Esophagus squamous epithelium (tissue), 5 donors: ENCODE measurements around the gene SVIL. TPM values are rescaled to one million over a fixed set of nuclear protein-coding genes. Genes with fewer than 3 reads are reported as not detected.

Experiments
- DNase-seq: peaks from one replicate; lab custom pipeline; 2025; lab: John Stamatoyannopoulos, UW
- H3K27ac ChIP-seq, 4 donors: fragments of 200-600 bp; sonication (generic); one replicate each; pipeline ENCODE4 v1.5.1; 2016 to 2019; ENCODE audit warnings: mild to moderate bottlenecking in 1 of 4
- H3K27me3 ChIP-seq, 4 donors: fragments of 200-600 bp; sonication (generic); 1 replicate in 3 of 4; 2 replicates in 1 of 4; pipeline versions ENCODE4 v1.5.1 to v1.6.0; 2017 to 2021; ENCODE audit warnings: antibody characterized with exemption in 1 of 4
- H3K36me3 ChIP-seq, 3 donors: fragments of 200-600 bp; sonication (generic); one replicate each; pipeline ENCODE4 v1.5.1; 2016 to 2019
- H3K4me1 ChIP-seq, 3 donors: fragments of 200-600 bp; sonication (generic); one replicate each; pipeline ENCODE4 v1.5.1; 2017 to 2019
- H3K4me3 ChIP-seq, 4 donors: fragments of 200-600 bp; sonication (generic); 1 replicate in 3 of 4; 2 replicates in 1 of 4; pipeline ENCODE4 v1.5.1; 2016 to 2019; ENCODE audit warnings: mild to moderate bottlenecking in 2 of 4, moderate library complexity in 1 of 4
- H3K9me3 ChIP-seq, 3 donors: fragments of 200-600 bp; sonication (generic); one replicate each; pipeline ENCODE4 v1.5.1; 2016 to 2019
- POLR2A ChIP-seq, 4 donors: fragments of 450-650 bp; IDR thresholded peaks; one replicate each; pipeline ENCODE4 v1.6.1; 2017; ENCODE audit warnings: antibody characterized with exemption in 4 of 4, mild to moderate bottlenecking in 4 of 4, moderate library complexity in 3 of 4
- WGBS, 2 donors: methylation state at CpG; one replicate each; pipeline ENCODE4 v1.1.5; 2018; 5-methylcytosine and 5-hydroxymethylcytosine counted together
- intact Hi-C: fragments of 100-400 bp; cut with DNase I; formaldehyde crosslinking; loops from one replicate; pipeline ENCODE4 v1.15.0; 2022
- total RNA-seq, 4 donors: library from RNA; depleted of rRNA; stranded (reverse); fragments of >200 nt; gene quantifications; one replicate each; pipeline ENCODE4 v1.1.0, GENCODE V29; 2016
- TF ChIP-seq, protein P1 (sequence below), 6 experiments: fragments of 450-650 bp in 4 of 6; fragments of 200-600 bp in 2 of 6; sonication (generic) in 2 of 6; IDR thresholded peaks; one replicate each; pipeline ENCODE4 v1.5.1; 2016 to 2019; ENCODE audit warnings: antibody characterized with exemption in 6 of 6, mild to moderate bottlenecking in 4 of 6, moderate library complexity in 4 of 6
- donor health status: DM: yes; HTN: yes; CAD: no.

The SVIL gene
- total RNA-seq, 4 donors from 2014 or later = 71.1 to 227 (median 147) TPM

DNA sequence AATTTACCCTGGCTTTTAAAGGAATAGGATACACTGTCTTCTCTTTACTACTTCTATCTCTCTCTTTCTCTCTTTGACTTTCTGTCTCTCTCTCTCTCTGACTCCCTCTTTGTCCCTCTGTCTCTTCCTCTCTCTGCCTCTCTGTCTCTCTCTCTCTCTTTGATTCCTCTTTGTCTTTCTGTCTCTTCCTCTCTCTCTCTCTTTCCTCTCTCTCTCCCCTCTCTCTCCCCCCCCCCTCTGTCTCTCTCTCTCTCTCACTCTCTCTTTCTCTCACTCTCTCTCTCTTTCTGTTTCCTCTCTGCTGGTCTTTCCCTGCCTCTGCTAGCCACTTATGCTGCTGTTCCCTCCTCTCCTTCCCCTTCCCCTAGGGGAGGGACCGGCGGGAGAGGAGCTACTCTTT is 196.9 kb downstream of the SVIL start:
- no peak for DNase-seq
- intact Hi-C loops = no loop called here
- Histone ChIP-seq H3K4me3 (no peak overlapping the region), H3K36me3 (peaks cover 0 to 8% (median 0%) of the 10 kb centered on the region in 3 donors), H3K27me3 (no peaks in the 10 kb centered on the region), H3K27ac (no peak overlapping the region), H3K9me3 (peaks cover 0 to 28% (median 16%) of the 10 kb centered on the region in 3 donors), H3K4me1 (peaks cover 0 to 7% (median 0%) of the 10 kb centered on the region in 3 donors)
- no peak for TF ChIP-seq POLR2A (IDR thresholded peaks at IDR 0.05)
- TF ChIP-seq, protein P1, sequence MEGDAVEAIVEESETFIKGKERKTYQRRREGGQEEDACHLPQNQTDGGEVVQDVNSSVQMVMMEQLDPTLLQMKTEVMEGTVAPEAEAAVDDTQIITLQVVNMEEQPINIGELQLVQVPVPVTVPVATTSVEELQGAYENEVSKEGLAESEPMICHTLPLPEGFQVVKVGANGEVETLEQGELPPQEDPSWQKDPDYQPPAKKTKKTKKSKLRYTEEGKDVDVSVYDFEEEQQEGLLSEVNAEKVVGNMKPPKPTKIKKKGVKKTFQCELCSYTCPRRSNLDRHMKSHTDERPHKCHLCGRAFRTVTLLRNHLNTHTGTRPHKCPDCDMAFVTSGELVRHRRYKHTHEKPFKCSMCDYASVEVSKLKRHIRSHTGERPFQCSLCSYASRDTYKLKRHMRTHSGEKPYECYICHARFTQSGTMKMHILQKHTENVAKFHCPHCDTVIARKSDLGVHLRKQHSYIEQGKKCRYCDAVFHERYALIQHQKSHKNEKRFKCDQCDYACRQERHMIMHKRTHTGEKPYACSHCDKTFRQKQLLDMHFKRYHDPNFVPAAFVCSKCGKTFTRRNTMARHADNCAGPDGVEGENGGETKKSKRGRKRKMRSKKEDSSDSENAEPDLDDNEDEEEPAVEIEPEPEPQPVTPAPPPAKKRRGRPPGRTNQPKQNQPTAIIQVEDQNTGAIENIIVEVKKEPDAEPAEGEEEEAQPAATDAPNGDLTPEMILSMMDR (IDR thresholded peaks at IDR 0.05) = no peak
- WGBS, 2 donors = 76 to 100% methylated on average over 2 of the region's 2 CpGs

DNA sequence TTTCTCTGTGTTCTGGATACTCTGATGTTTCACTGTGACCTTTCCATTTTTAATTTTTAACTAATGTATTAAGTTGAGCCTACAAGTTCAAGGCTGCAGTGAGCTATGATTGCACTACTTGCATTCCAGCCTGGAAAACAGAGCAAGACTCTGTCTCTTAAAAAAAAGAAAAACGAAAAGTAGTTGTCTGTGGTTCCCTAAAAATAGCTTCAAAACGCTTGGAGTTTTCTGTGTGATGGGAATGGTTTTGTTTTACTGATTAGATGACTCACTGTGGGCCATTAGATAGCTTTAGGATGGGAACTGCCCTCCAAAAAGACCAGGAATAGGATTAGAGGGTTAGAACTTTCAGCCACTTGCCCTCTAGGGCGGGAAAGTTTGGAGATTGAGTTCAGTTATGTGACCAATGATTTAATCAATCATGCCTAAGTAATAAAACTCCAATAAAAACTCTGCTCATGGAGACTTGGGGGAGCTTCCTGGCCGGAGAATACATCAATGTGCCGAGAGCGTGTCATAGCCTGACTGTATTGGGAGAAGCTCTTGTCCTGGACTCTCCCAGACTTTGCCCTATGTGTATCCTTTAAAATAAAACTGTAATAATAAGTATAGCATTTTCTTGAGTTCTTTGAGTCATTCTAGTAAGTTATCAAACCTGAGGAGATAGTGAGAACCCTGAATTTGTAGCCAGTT is 198.8 kb downstream of the SVIL start:
- Histone ChIP-seq H3K27me3 (no peaks in the 10 kb centered on the region), H3K9me3 (peaks cover 0 to 28% (median 16%) of the 10 kb centered on the region in 3 donors), H3K36me3 (peaks cover 0 to 8% (median 0%) of the 10 kb centered on the region in 3 donors), H3K27ac (no peak overlapping the region), H3K4me1 (peaks cover 0 to 5% (median 0%) of the 10 kb centered on the region in 3 donors), H3K4me3 (no peak overlapping the region)
- TF ChIP-seq POLR2A (IDR thresholded peaks at IDR 0.05) = no peak
- TF ChIP-seq, protein P1 (IDR thresholded peaks at IDR 0.05) = no peak
- no peak for DNase-seq
- intact Hi-C loops = no loop called here
- 82 to 83% methylated on average over 6 of the region's 6 CpGs for WGBS, 2 donors

DNA sequence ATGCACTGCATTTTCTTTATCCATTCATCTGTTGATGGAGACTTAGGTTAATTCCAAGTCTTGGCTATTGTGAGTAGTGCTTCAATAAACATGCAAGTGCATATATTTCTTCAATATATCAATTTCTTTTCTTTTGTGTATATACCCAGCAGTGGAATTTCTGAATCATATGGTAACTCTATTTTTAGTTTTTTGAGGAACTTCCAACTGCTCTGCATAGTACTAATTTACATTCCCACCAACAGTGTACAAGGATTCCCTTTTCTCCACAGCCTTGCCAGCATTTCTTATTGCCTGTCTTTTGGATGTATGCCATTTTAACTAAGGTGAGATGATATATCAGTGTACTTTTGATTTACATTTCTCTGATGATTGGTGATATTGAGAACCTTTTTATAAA is 200.7 kb downstream of the SVIL start:
- no peak for TF ChIP-seq POLR2A (IDR thresholded peaks at IDR 0.05)
- TF ChIP-seq, protein P1 (IDR thresholded peaks at IDR 0.05) = no peak

DNA sequence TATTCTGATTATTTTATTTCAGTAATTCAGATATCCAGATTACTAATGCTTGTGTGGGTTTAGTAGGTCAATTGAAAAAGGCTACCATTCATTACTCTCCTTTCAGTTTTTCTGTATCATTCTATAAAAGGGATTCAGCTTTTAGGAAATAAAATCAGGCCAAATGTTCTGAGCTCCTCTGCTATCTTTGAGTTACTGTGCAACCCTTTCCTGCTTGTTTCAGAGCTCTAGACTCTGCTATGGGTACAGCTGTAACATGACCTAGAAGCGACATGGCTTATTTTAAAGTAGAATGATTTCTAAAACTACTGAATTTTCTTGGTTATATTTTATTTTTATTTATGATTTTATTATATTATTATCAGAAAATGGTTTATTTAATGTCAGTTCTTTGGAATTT is 203.1 kb downstream of the SVIL start:
- Histone ChIP-seq H3K9me3 (peaks cover 0 to 7% (median 4%) of the 10 kb centered on the region in 3 donors), H3K27ac (no peak overlapping the region), H3K36me3 (peaks cover 0 to 5% (median 0%) of the 10 kb centered on the region in 3 donors), H3K4me3 (no peak overlapping the region), H3K4me1 (no peaks in the 10 kb centered on the region), H3K27me3 (no peaks in the 10 kb centered on the region)
- no peak for TF ChIP-seq POLR2A (IDR thresholded peaks at IDR 0.05)
- TF ChIP-seq, protein P1 (IDR thresholded peaks at IDR 0.05) = no peak
- intact Hi-C loops = no loop called here
- no peak for DNase-seq
- 93 to 96% methylated on average over 1 of the region's 1 CpG for WGBS, 2 donors

More for the DNA sequence above, 200.7 kb downstream of the SVIL start:
- DNase-seq = no peak
- Histone ChIP-seq H3K36me3 (peaks cover 0 to 8% (median 0%) of the 10 kb centered on the region in 3 donors), H3K27ac (no peak overlapping the region), H3K27me3 (no peaks in the 10 kb centered on the region), H3K9me3 (peaks cover 0 to 24% (median 16%) of the 10 kb centered on the region in 3 donors), H3K4me1 (no peaks in the 10 kb centered on the region), H3K4me3 (no peak overlapping the region)
- intact Hi-C loops = no loop called here

DNA sequence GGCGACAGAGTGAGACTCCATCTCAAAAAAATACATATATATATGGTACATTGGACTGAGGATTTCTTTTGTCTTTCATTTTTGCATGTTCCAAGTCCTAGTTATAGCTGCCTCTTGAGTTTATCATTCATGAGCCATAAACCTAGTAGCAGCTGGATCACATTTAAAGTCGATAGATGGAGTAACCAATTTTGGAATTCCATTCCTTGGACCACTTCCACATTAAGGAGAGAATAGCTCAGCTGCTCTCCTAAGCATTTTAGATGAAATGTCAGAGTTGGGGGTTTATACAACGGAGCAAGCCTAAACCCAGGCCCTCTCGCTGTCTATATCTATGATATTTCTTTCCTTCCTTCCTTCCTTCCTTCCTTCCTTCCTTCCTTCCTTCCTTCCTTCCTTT is 204.7 kb downstream of the SVIL start:
- Histone ChIP-seq H3K4me1 (no peaks in the 10 kb centered on the region), H3K27ac (no peak overlapping the region), H3K36me3 (peaks cover 0 to 6% (median 0%) of the 10 kb centered on the region in 3 donors), H3K4me3 (no peak overlapping the region), H3K27me3 (no peaks in the 10 kb centered on the region), H3K9me3 (no peaks in the 10 kb centered on the region)
- no peak for DNase-seq
- WGBS, 2 donors = 67 to 82% methylated on average over 4 of the region's 4 CpGs
- intact Hi-C loops = no loop called here
- no peak for TF ChIP-seq POLR2A (IDR thresholded peaks at IDR 0.05)
- TF ChIP-seq, protein P1 (IDR thresholded peaks at IDR 0.05) = no peak
